DMS53 treated with DMSO at 0.1 percent for 48 hours (cell line): ENCODE results near the gene ZNF174.

Experiments used
- DNase-seq: peaks from one replicate; lab custom pipeline; 2025; ENCODE audit not compliant: unreplicated experiment; lab: John Stamatoyannopoulos, UW

ZNF174 gene

GRCh38 chr16:3443108-3444031 is 42.4 kb downstream of the ZNF174 start, which contains the start of the genes NAA60 and ZNF597:
TSS of gene NAA60 (plus strand) at chr16:3443680. CDS start at chr16:3476228, 32,548 bp downstream.
TSS of gene ZNF597 (minus strand) at chr16:3443504. CDS start at chr16:3443153, 351 bp downstream.
- peak; percentile 68 for DNase-seq

GRCh38 chr16:3444032-3444388 is 43.0 kb downstream of the ZNF174 start:
- DNase-seq, result no peak

- no peak for DNase-seq
Observed at GRCh38 chr16:3454093-3454492, 53.1 kb downstream of the ZNF174 start.

- no peak for DNase-seq
Observed at GRCh38 chr16:3454631-3455147, 53.7 kb downstream of the ZNF174 start.

GRCh38 chr16:3457434-3458252 is 56.6 kb downstream of the ZNF174 start:
- peak; percentile 58 for DNase-seq

GRCh38 chr16:3458278-3458851 is 57.4 kb downstream of the ZNF174 start:
- DNase-seq, result no peak

- DNase-seq, result peak; percentile 69
Observed at GRCh38 chr16:3458852-3459361, 57.9 kb downstream of the ZNF174 start.
